Cardiac muscle cell (in vitro differentiated cells and primary cell): ENCODE data around the gene GUCY1A2. TPM values are rescaled to one million over a fixed set of nuclear protein-coding genes. Genes with fewer than 3 reads are reported as not detected.
A peak's percentile ranks its signal among the peaks of the same experiment; 100 is the strongest.

Experiments
- DNase-seq, 2 donors: peaks; one replicate each; pipeline versions ENCODE4 v3.0.0 to v3.0.0-alpha.2; 2010 to 2017; ENCODE audit warnings: low read depth in 1 of 2, low spot score in 1 of 2
- H3K27ac ChIP-seq: fragments of 200-600 bp; sonication (generic); 2 replicates; pipeline ENCODE4 v1.5.1; 2016
- H3K27me3 ChIP-seq: fragments of 200-600 bp; sonication (generic); 2 replicates; pipeline ENCODE4 v1.6.0; 2016; ENCODE audit warnings: control low read depth
- H3K36me3 ChIP-seq: fragments of 200-600 bp; sonication (generic); 2 replicates; pipeline ENCODE4 v1.5.1; 2016; ENCODE audit warnings: control low read depth
- H3K4me1 ChIP-seq: fragments of 200-600 bp; sonication (generic); 2 replicates; pipeline ENCODE4 v1.8.1; 2017; ENCODE audit warnings: low read depth, mild to moderate bottlenecking, mixed run types
- H3K4me3 ChIP-seq: fragments of 200-600 bp; sonication (generic); 2 replicates; pipeline ENCODE4 v1.5.1; 2016; ENCODE audit warnings: mild to moderate bottlenecking
- H3K9me3 ChIP-seq: fragments of 200-600 bp; sonication (generic); 2 replicates; pipeline ENCODE4 v1.5.1; 2017; ENCODE audit warnings: low read depth, mild to moderate bottlenecking, control low read depth
- polyA plus RNA-seq: library from polyadenylated mRNA; unstranded; fragments of >200 nt; fragmentation: Nextera tagmentation; extraction: Ambion mirVana; gene quantifications from 2 replicates; pipeline ENCODE4 v1.2.1, GENCODE V29; 2016
- total RNA-seq: library from RNA; depleted of rRNA; stranded (reverse); fragments of >200 nt; gene quantifications from 2 replicates; pipeline ENCODE4 v1.2.3, GENCODE V29; 2016
- TF ChIP-seq, protein P1 (sequence below): IDR thresholded peaks from 2 replicates; pipeline ENCODE4 v1.5.1; 2012; ENCODE audit warnings: low read depth, mild to moderate bottlenecking, low read length

The GUCY1A2 gene
- total and polyA plus RNA-seq, 2 experiments from 2014 or later: 0.56 to 1.1 TPM

DNA sequence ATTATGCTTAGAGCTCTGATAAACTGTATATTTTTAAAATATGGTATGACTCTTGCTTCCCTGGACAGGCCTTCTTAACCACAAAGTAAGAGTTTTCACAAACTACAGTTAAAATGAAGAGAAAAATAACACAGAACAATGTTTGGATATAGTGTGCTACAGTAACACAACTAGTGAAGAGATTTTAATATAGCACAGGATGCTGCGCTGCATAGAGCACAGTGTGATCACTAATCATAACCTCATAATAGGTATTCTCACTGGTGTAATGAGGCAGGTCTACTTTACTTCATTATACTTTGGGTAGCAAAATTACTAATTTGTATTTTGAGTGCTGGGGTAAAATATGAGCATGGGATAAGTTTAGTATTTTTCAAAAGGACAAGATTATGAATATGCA, 256.5 kb downstream of the GUCY1A2 start:
- TF ChIP-seq, protein P1, sequence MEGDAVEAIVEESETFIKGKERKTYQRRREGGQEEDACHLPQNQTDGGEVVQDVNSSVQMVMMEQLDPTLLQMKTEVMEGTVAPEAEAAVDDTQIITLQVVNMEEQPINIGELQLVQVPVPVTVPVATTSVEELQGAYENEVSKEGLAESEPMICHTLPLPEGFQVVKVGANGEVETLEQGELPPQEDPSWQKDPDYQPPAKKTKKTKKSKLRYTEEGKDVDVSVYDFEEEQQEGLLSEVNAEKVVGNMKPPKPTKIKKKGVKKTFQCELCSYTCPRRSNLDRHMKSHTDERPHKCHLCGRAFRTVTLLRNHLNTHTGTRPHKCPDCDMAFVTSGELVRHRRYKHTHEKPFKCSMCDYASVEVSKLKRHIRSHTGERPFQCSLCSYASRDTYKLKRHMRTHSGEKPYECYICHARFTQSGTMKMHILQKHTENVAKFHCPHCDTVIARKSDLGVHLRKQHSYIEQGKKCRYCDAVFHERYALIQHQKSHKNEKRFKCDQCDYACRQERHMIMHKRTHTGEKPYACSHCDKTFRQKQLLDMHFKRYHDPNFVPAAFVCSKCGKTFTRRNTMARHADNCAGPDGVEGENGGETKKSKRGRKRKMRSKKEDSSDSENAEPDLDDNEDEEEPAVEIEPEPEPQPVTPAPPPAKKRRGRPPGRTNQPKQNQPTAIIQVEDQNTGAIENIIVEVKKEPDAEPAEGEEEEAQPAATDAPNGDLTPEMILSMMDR: no peak
- Histone ChIP-seq H3K27ac (no peak overlapping the region), H3K27me3 (no peaks in the 10 kb centered on the region), H3K36me3 (no peaks in the 10 kb centered on the region), H3K4me1 (no peaks in the 10 kb centered on the region), H3K4me3 (no peak overlapping the region), H3K9me3 (no peaks in the 10 kb centered on the region)
- no peak for DNase-seq

DNA sequence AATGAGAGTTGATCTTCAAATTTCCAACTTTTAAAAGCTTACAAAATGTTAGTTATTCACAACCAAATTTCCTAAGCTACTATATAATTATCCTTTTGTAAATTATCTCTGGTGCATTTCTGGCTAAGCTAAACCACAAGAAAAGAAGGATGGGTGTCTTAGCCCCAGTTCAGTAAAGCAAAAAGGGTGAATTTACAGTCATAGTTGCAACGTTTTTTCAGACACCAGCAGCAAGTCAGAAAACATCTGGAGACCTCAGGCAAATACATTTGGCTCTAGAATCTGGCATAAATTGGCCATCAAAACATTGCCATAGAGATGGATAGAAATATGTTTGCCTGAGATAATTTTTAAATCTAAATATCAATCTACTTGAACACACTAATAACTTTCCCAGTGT, 257.0 kb downstream of the GUCY1A2 start:
- Histone ChIP-seq H3K27ac (no peak overlapping the region), H3K4me3 (no peak overlapping the region), H3K4me1 (no peaks in the 10 kb centered on the region), H3K36me3 (no peaks in the 10 kb centered on the region), H3K9me3 (no peaks in the 10 kb centered on the region), H3K27me3 (no peaks in the 10 kb centered on the region)
- TF ChIP-seq, protein P1: no peak
- no peak for DNase-seq

DNA sequence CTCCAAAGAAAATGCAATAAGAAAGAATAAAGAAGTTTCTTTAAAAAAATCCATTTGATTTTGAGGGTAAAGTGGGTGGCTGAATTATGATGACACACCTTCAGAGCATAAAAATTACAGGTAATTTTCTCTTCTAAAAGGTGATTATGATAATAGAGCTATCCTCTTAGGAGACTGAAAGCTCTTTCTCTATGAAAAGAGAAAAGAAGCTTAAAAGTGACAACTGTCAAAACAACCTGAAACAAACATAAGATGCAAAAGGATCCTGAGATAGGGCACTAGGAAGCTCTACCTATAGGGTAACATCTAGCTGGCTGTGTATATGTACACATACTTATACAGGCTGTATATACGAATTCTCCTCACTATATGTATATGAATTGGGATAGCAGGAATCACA, 270.2 kb downstream of the GUCY1A2 start:
- Histone ChIP-seq H3K4me1 (no peaks in the 10 kb centered on the region), H3K9me3 (no peaks in the 10 kb centered on the region), H3K36me3 (no peaks in the 10 kb centered on the region), H3K27ac (no peak overlapping the region), H3K4me3 (no peak overlapping the region), H3K27me3 (no peaks in the 10 kb centered on the region)
- DNase-seq: no peak
- TF ChIP-seq, protein P1: no peak

DNA sequence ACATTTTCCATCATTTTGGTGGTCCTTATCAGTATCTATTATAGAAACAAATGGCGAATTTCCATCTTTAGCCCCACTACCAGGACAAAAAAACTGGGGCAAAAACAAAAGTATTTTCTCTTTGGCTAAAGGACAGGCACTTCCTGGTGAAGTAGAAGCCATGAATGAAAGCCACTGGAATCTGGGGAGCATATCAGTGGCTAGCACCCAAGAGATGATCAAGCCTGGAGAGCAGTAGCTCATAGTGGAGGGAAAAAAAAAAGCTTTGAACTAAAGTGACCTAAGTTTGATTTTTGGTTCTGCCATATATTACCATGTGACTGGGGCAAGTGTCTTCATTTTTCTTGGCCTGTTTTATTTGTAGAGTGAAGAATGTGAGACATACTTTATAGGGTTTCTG, 272.3 kb downstream of the GUCY1A2 start:
- Histone ChIP-seq H3K9me3 (no peaks in the 10 kb centered on the region), H3K27me3 (no peaks in the 10 kb centered on the region), H3K4me1 (no peaks in the 10 kb centered on the region), H3K36me3 (no peaks in the 10 kb centered on the region), H3K4me3 (no peak overlapping the region), H3K27ac (no peak overlapping the region)
- TF ChIP-seq, protein P1: no peak
- no peak for DNase-seq

DNA sequence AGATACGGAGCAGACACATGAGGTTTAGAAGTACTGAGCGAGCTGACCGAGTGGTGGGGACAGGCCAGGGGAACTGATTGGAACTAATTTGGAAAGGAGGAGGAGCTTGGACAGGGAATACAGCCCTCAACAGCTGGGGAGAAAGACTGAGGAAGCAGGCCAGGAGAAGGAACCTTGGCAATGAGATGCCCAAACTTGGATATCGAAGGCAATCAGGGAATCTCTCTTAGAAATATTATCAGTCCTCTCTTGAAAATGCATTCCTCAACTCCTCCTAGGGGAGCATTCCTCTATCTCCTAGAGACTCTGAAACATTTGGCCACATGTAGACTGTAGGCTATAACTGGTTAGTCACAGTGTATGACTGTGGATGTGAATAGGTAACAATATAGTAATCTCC, 284.6 kb downstream of the GUCY1A2 start:
- Histone ChIP-seq H3K27me3 (no peaks in the 10 kb centered on the region), H3K9me3 (no peaks in the 10 kb centered on the region), H3K4me1 (no peaks in the 10 kb centered on the region), H3K4me3 (no peak overlapping the region), H3K27ac (no peak overlapping the region), H3K36me3 (no peaks in the 10 kb centered on the region)
- TF ChIP-seq, protein P1: no peak
- DNase-seq: peak in 1 of 2 donors; percentile 46

DNA sequence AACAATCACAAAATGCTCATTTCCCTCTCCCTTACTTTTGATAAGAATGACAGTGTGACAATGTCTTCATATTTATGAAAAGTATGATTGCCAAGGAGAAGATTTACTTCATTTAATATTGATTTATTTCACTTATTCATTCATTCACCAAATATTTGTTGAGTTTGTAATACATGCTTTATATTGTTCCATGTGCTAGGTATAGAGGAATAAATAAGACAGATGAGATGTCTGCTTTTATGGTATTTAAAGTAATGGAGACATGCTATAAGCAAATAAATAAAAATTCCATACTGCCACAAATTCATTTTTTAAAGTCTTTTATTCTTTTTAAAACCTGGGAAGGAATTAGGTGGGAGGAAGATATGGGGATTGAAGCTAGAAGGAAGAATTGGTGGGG, 289.4 kb downstream of the GUCY1A2 start:
- no peak for DNase-seq
- no peaks in the 10 kb centered on the region for H3K27me3 ChIP-seq
- no peak overlapping the region for H3K27ac ChIP-seq
- TF ChIP-seq, protein P1: no peak
- no peak overlapping the region for H3K4me3 ChIP-seq
- no peaks in the 10 kb centered on the region for H3K9me3 ChIP-seq
- H3K4me1 ChIP-seq: no peaks in the 10 kb centered on the region
- no peaks in the 10 kb centered on the region for H3K36me3 ChIP-seq
